CD14-positive monocyte (primary cell): ENCODE measurements around the gene DOCK6. TPM values are rescaled to one million over a fixed set of nuclear protein-coding genes. Genes with fewer than 3 reads are reported as not detected.

ENCODE experiments used
- DNase-seq, 3 donors: peaks; one replicate each; pipeline ENCODE4 v3.0.0-alpha.2; 2011 to 2022
- H2AFZ ChIP-seq: 2 replicates; pipeline ENCODE4 v1.6.0; 2012; ENCODE audit warnings: mild to moderate bottlenecking, low read depth, low read length, inconsistent platforms; ENCODE audit not compliant: insufficient read depth, poor library complexity, severe bottlenecking
- H3K27ac ChIP-seq, 2 donors: 1 replicate in 1 of 2; 2 replicates in 1 of 2; pipeline ENCODE4 v1.5.1; 2012 to 2013; ENCODE audit warnings: low read length in 2 of 2, control low read depth in 1 of 2, inconsistent platforms in 1 of 2, low read depth in 1 of 2, mild to moderate bottlenecking in 1 of 2
- H3K27me3 ChIP-seq, 2 donors: one replicate each; pipeline versions ENCODE4 v1.6.0 to v1.6.1; 2011 to 2013; ENCODE audit warnings: low read length in 2 of 2; ENCODE audit not compliant: control insufficient read depth in 2 of 2, insufficient read depth in 2 of 2
- H3K36me3 ChIP-seq, 2 donors: replicated peaks in 1 of 2; 1 replicate in 1 of 2; 2 replicates in 1 of 2; pipeline versions ENCODE4 v1.5.1 to v1.6.1; 2012 to 2013; ENCODE audit warnings: low read length in 2 of 2, control low read depth in 1 of 2, inconsistent platforms in 1 of 2, mild to moderate bottlenecking in 1 of 2; ENCODE audit not compliant: insufficient read depth in 2 of 2, control insufficient read depth in 1 of 2
- H3K4me1 ChIP-seq, 2 donors: 1 replicate in 1 of 2; 2 replicates in 1 of 2; pipeline versions ENCODE4 v1.5.1 to v1.6.1; 2012 to 2013; ENCODE audit warnings: low read length in 2 of 2, control low read depth in 1 of 2, inconsistent platforms in 1 of 2, mild to moderate bottlenecking in 1 of 2, moderate library complexity in 1 of 2; ENCODE audit not compliant: insufficient read depth in 2 of 2, control insufficient read depth in 1 of 2
- H3K4me2 ChIP-seq: replicated peaks from 2 replicates; pipeline ENCODE3; 2012; ENCODE audit warnings: low read length, moderate library complexity, mild to moderate bottlenecking; ENCODE audit not compliant: poor library complexity, severe bottlenecking; ENCODE audit errors: extremely low read depth
- H3K4me3 ChIP-seq, 3 experiments: fragments of 200-600 bp in 1 of 3; sonication (generic) in 1 of 3; replicated peaks in 1 of 3; 1 replicate in 2 of 3; 2 replicates in 1 of 3; pipeline ENCODE4 v1.5.1; 2011 to 2013; ENCODE audit warnings: low read length in 3 of 3, mild to moderate bottlenecking in 3 of 3, control low read depth in 2 of 3, low read depth in 2 of 3, inconsistent platforms in 1 of 3, moderate library complexity in 1 of 3
- H3K79me2 ChIP-seq: 2 replicates; pipeline ENCODE4 v1.6.0; 2012; ENCODE audit warnings: mild to moderate bottlenecking, control low read depth, inconsistent platforms, low read length, moderate library complexity; ENCODE audit not compliant: insufficient read depth
- H3K9ac ChIP-seq: 2 replicates; pipeline ENCODE4 v1.6.0; 2017; ENCODE audit warnings: low read length, mild to moderate bottlenecking; ENCODE audit not compliant: insufficient read depth, poor library complexity, severe bottlenecking
- H3K9me3 ChIP-seq, 2 donors: replicated peaks in 1 of 2; 1 replicate in 1 of 2; 2 replicates in 1 of 2; pipeline versions ENCODE4 v1.5.1 to v1.6.1; 2012 to 2013; ENCODE audit warnings: low read length in 2 of 2, control low read depth in 1 of 2; ENCODE audit not compliant: control insufficient read depth in 1 of 2, insufficient read depth in 1 of 2
- H4K20me1 ChIP-seq: 2 replicates; pipeline ENCODE4 v1.6.0; 2012; ENCODE audit warnings: mild to moderate bottlenecking, low read length, control low read depth, moderate library complexity; ENCODE audit not compliant: insufficient read depth
- H3K27ac Mint-ChIP-seq, 7 donors: one replicate each; pipeline ENCODE4 v1.8.0; 2020; ENCODE audit warnings: mild to moderate bottlenecking in 7 of 7, mixed read lengths in 7 of 7, moderate library complexity in 6 of 7, inconsistent platforms in 2 of 7
- H3K27me3 Mint-ChIP-seq, 3 donors: one replicate each; pipeline ENCODE4 v1.8.0; 2021 to 2022; ENCODE audit warnings: low read depth in 3 of 3, mild to moderate bottlenecking in 3 of 3, mixed read lengths in 3 of 3, moderate library complexity in 3 of 3, inconsistent platforms in 1 of 3
- H3K36me3 Mint-ChIP-seq, 2 donors: one replicate each; pipeline ENCODE4 v1.8.0; 2020; ENCODE audit warnings: mixed read lengths in 2 of 2, inconsistent platforms in 1 of 2, mild to moderate bottlenecking in 1 of 2
- H3K4me1 Mint-ChIP-seq: one replicate; pipeline ENCODE4 v1.8.0; 2020; ENCODE audit warnings: mild to moderate bottlenecking, mixed read lengths
- H3K4me3 Mint-ChIP-seq, 2 donors: one replicate each; pipeline ENCODE4 v1.8.0; 2020; ENCODE audit warnings: mild to moderate bottlenecking in 2 of 2, mixed read lengths in 2 of 2, moderate library complexity in 1 of 2
- H3K9me3 Mint-ChIP-seq, 7 donors: one replicate each; pipeline ENCODE4 v1.8.0; 2020 to 2022; ENCODE audit warnings: mixed read lengths in 7 of 7, mild to moderate bottlenecking in 6 of 7, moderate library complexity in 6 of 7, inconsistent platforms in 2 of 7
- WGBS: methylation state at CpG from one replicate; pipeline ENCODE4 v1.1.5; 2013; ENCODE audit warnings: missing lambda C conversion rate; ENCODE audit not compliant: insufficient coverage; 5-methylcytosine and 5-hydroxymethylcytosine counted together
- intact Hi-C, 2 donors: fragments of 100-400 bp; cut with micrococcal nuclease; formaldehyde crosslinking; loops; one replicate each; pipeline versions ENCODE4 v1.15.0 to v1.15.1; 2023
- polyA plus RNA-seq, 3 donors: library from polyadenylated mRNA; depleted of rRNA in 1 of 3; unstranded in 2 of 3; stranded (reverse) in 1 of 3; fragments of 300-500 nt in 2 of 3; fragments of >200 nt in 1 of 3; fragmentation: Illumina TruSeq in 2 of 3; gene quantifications; 1 replicate in 2 of 3; 2 replicates in 1 of 3; pipeline ENCODE4 v1.2.3, GENCODE V29; 2012 to 2021
- TF ChIP-seq, protein P1 (sequence below): fragments of 200-600 bp; IDR thresholded peaks from one replicate; pipeline ENCODE4 v1.8.0; 2022; ENCODE audit warnings: antibody characterized with exemption, mild to moderate bottlenecking

Gene DOCK6
- polyA plus RNA-seq, 3 donors = 0.03 to 0.93 (median 0.18) TPM

DNA sequence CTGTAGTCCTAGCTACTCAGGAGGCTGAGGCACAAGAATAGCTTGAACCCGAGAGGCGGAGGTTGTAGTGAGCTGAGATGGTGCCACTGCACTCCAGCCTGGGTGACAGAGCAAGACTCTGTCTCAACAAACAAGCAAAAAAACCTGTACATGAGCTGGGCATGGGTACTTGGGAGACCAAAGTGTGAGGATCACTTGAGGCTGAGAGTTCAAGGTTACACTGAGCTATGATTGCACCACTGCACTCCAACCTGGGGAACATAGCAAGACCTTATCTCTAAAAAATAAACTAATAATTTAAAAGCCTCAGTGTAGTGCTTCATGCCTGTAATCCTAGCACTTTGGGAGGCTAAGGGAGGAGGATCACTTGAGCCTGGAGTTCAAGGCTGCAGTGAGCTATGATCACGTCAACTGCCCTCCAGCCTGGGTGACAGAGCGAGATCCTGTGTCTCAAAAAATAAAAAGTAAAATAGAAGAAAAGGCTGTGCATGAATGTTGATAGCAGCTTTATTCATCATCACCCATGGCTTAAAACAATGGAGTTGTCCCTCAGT is 12.3 kb upstream of the DOCK6 start:
- Histone ChIP-seq H3K4me3 (no peak overlapping the region), H3K4me2 (no peak overlapping the region), H2AFZ (no peak overlapping the region), H3K4me1 (peaks cover 7% of the 10 kb centered on the region in 2 donors), H3K9ac (no peak overlapping the region), H3K79me2 (no peaks in the 10 kb centered on the region), H3K27me3 (peaks cover 15 to 48% of the 10 kb centered on the region in 2 donors), H4K20me1 (no peaks in the 10 kb centered on the region), H3K36me3 (no peaks in the 10 kb centered on the region), H3K9me3 (no peaks in the 10 kb centered on the region), H3K27ac (no peak overlapping the region)
- Mint-ChIP-seq H3K9me3 (peaks cover 0 to 21% (median 8%) of the 10 kb centered on the region in 7 donors), H3K36me3 (no peaks in the 10 kb centered on the region), H3K27me3 (peaks cover 50 to 76% (median 66%) of the 10 kb centered on the region in 3 donors), H3K4me3 (peak overlapping the region in 1 of 2 donors; percentile 64), H3K27ac (peak overlapping the region in 1 of 7 donors; percentile 11), H3K4me1 (peaks cover 5% of the 10 kb centered on the region)
- WGBS = no CpG with 5 or more reads among the region's 4 CpGs
- TF ChIP-seq, protein P1, sequence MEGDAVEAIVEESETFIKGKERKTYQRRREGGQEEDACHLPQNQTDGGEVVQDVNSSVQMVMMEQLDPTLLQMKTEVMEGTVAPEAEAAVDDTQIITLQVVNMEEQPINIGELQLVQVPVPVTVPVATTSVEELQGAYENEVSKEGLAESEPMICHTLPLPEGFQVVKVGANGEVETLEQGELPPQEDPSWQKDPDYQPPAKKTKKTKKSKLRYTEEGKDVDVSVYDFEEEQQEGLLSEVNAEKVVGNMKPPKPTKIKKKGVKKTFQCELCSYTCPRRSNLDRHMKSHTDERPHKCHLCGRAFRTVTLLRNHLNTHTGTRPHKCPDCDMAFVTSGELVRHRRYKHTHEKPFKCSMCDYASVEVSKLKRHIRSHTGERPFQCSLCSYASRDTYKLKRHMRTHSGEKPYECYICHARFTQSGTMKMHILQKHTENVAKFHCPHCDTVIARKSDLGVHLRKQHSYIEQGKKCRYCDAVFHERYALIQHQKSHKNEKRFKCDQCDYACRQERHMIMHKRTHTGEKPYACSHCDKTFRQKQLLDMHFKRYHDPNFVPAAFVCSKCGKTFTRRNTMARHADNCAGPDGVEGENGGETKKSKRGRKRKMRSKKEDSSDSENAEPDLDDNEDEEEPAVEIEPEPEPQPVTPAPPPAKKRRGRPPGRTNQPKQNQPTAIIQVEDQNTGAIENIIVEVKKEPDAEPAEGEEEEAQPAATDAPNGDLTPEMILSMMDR = no peak
- no peak for DNase-seq
- intact Hi-C loops = no loop called here

DNA sequence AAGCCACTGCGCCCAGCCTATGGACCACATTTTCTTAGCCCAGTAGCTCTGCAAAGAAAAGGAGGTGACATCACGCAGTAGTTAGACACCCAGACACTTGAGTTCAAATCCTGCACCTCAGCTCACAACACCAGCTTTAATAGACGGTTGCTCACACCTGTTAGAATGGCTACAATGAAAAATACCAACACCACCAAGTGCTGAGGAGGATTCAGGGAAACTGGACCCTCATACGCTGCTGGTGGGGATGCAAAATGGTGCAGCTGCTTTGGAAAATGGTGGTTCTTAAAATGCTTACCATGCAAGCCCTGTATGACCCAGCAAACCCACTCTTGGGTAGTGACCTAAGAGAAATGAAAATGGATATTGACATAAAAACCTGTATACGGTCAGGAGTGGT is 11.7 kb upstream of the DOCK6 start:
- peak overlapping the region in 1 of 2 donors; percentile 48 for H3K4me3 Mint-ChIP-seq
- H3K9me3 Mint-ChIP-seq = peaks cover 0 to 18% (median 4%) of the 10 kb centered on the region in 7 donors
- H3K36me3 Mint-ChIP-seq = no peaks in the 10 kb centered on the region
- Histone ChIP-seq H3K9me3 (no peaks in the 10 kb centered on the region), H3K4me1 (peaks cover under 1% of the 10 kb centered on the region in 2 donors), H3K9ac (no peak overlapping the region), H3K79me2 (no peaks in the 10 kb centered on the region), H4K20me1 (no peaks in the 10 kb centered on the region), H3K27me3 (peaks cover 15 to 54% of the 10 kb centered on the region in 2 donors), H3K4me2 (no peak overlapping the region), H3K27ac (no peak overlapping the region), H2AFZ (no peak overlapping the region), H3K4me3 (no peak overlapping the region), H3K36me3 (no peaks in the 10 kb centered on the region)
- H3K27me3 Mint-ChIP-seq = peaks cover 56 to 80% (median 72%) of the 10 kb centered on the region in 3 donors
- no peak overlapping the region for H3K27ac Mint-ChIP-seq
- TF ChIP-seq, protein P1 = no peak
- no peak for DNase-seq
- intact Hi-C loops = no loop called here
- 100% methylated on average over 1 of the region's 5 CpGs for WGBS
- no peaks in the 10 kb centered on the region for H3K4me1 Mint-ChIP-seq
